Measurements from ENCODE around the gene CTU2. TPM values are rescaled to one million over a fixed set of nuclear protein-coding genes. Genes with fewer than 3 reads are reported as not detected.

The CTU2 gene
- total RNA-seq, 2 experiments from 2014 or later = 29.6 to 36.2 TPM

DNA sequence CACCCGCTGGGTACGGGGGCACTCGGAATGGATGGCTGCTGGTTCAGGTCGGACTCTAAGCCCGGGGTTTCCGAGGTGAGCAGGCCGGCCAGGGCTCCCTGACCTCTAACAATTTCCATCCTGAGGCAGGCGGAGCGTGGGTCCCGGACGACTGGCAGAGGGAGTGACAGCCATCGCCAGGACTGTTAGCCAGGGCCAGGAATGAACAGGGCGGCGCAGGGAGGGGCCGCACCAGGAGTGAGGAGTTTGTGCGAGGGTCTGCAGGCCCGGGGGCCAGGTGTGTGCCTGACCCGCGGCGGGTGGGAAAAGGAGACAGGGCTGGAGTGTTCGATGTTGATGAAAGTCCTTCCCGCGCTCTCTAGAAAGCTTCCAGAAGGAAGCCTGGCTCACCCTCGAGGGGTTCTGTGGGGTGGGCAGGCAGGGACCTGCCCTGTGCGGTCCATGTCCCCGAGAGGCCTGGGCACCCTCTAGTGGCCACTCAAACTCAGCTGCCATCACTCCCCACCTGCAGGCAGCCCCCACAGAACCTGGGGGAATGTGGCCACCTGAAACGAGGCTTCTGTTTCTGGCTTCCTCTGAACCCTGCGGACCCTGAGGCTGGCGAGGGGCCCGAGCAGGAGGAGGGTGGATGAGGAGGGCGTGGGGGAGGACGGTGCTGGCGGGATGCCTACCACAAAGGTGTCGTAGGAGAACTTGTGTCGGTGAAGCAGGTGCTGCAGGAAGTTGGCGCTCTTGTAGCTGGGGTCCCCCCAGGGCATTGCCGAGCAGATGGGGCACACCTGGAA lies 8.3 kb upstream of the CTU2 start:
- Mint-ChIP-seq H3K4me1 (peaks cover 43% of the 10 kb centered on the region), H3K9me3 (ENCODE audit: low read depth) (no peaks in the 10 kb centered on the region), H3K27me3 (no peaks in the 10 kb centered on the region), H3K4me3 (no peak overlapping the region), H3K36me3 (ENCODE audit: low read depth) (peaks cover 27% of the 10 kb centered on the region), H3K27ac (no peak overlapping the region)
- DNase-seq = peak; percentile 48
- CTCF ChIA-PET = no interaction called here
- intact Hi-C loops (cut with DNase I, micrococcal nuclease) = no loop called here
- POLR2A ChIA-PET = no interaction called here
- ATAC-seq = no peak

DNA sequence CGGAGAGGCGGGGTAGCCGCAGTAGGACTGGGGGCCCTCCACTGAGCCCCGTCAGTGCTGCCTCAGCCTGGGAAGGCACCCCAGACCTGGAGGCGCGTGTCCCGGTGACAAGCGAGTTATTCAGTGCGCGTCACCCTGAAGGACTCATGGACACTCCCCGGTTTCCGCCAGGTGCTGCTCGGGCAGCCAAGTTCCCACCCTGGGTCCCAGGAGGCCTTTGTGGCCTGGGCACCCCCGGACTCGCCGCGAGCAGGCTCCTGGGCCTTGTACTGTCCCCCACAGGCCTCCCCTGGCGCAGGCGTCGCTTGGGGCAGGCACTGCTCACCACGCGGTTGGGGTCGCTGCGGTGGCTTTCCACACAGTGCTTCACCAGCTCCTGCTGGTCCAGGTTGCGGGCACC lies 7.7 kb upstream of the CTU2 start:
- DNase-seq = no peak
- ChIA-PET POLR2A (no interaction called here), CTCF (no interaction called here)
- ATAC-seq = no peak
- Mint-ChIP-seq H3K36me3 (ENCODE audit: low read depth) (peaks cover 29% of the 10 kb centered on the region), H3K4me3 (no peak overlapping the region), H3K27me3 (no peaks in the 10 kb centered on the region), H3K9me3 (ENCODE audit: low read depth) (no peaks in the 10 kb centered on the region), H3K4me1 (peaks cover 46% of the 10 kb centered on the region), H3K27ac (no peak overlapping the region)
- intact Hi-C loops (cut with DNase I, micrococcal nuclease) = no loop called here

DNA sequence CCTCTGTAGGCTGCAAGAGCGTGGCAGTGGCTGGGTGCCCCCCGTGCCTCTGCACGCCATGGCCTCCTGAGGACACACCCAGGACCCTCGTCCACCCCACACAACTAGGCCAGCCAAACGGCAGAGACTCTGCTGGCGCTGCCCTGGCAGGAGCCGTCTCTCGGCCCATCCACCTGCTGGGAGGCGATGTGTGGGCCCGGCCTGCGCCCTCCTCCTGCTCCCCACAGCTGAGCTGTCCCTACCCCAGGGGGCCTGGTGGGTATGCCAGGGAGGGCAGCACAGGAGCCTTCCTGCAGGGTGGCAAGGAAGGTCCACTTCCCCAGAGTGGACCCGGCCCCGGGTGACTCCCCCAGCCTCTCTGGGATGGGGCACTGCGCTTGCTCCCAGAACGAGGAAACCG lies 7.1 kb upstream of the CTU2 start:
- H3K4me1 Mint-ChIP-seq = peaks cover 49% of the 10 kb centered on the region
- intact Hi-C loops (cut with DNase I, micrococcal nuclease) = no loop called here
- H3K27me3 Mint-ChIP-seq = no peaks in the 10 kb centered on the region
- ATAC-seq = no peak
- H3K36me3 Mint-ChIP-seq (ENCODE audit: low read depth) = peaks cover 29% of the 10 kb centered on the region
- no peak overlapping the region for H3K27ac Mint-ChIP-seq
- DNase-seq = no peak
- ChIA-PET POLR2A (no interaction called here), CTCF (no interaction called here)
- H3K4me3 Mint-ChIP-seq = no peak overlapping the region
- no peaks in the 10 kb centered on the region for H3K9me3 Mint-ChIP-seq (ENCODE audit: low read depth)

DNA sequence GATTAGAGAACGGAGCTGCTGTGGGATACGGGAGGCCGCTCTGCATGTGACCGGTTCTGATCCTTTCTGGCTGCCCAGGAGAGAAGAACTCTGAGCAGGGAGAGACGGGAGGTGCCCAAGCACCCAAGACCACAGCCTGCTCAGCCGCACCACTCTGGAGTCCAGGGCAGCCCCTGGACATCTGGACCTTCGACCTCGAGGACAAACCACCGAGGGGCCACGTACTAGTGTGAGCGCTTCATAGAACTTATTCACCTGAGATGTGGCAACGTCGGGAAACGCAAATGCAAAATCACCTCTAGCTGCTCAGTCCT lies 6.0 kb upstream of the CTU2 start:
- Mint-ChIP-seq H3K27ac (peak overlapping the region; percentile 97), H3K27me3 (no peaks in the 10 kb centered on the region), H3K4me3 (peak overlapping the region; percentile 92), H3K4me1 (peaks cover 55% of the 10 kb centered on the region), H3K36me3 (ENCODE audit: low read depth) (peaks cover 31% of the 10 kb centered on the region), H3K9me3 (ENCODE audit: low read depth) (no peaks in the 10 kb centered on the region)
- ChIA-PET CTCF (interaction anchor here (1.3 kb wide), 1 partner anchor 15 kb away, joined by 6 read pairs; no protein-coding TSS in a partner anchor), POLR2A (interaction anchor here (0.6 to 2.6 kb wide), 4 partner anchors 13 to 110 kb away, joined by 3 to 7 read pairs (median 3); no protein-coding TSS in a partner anchor)
- DNase-seq = no peak
- intact Hi-C loops (cut with DNase I, micrococcal nuclease) = loop anchor here (2.0 to 5.0 kb wide), 4 partner anchors 13 to 1308 kb away; partner anchors contain the start of genes MAP1LC3B (in 1 of the 2), SNAI3 (in 1 of the 2) and ZFPM1 (in 1 of the 2)
- no peak for ATAC-seq

DNA sequence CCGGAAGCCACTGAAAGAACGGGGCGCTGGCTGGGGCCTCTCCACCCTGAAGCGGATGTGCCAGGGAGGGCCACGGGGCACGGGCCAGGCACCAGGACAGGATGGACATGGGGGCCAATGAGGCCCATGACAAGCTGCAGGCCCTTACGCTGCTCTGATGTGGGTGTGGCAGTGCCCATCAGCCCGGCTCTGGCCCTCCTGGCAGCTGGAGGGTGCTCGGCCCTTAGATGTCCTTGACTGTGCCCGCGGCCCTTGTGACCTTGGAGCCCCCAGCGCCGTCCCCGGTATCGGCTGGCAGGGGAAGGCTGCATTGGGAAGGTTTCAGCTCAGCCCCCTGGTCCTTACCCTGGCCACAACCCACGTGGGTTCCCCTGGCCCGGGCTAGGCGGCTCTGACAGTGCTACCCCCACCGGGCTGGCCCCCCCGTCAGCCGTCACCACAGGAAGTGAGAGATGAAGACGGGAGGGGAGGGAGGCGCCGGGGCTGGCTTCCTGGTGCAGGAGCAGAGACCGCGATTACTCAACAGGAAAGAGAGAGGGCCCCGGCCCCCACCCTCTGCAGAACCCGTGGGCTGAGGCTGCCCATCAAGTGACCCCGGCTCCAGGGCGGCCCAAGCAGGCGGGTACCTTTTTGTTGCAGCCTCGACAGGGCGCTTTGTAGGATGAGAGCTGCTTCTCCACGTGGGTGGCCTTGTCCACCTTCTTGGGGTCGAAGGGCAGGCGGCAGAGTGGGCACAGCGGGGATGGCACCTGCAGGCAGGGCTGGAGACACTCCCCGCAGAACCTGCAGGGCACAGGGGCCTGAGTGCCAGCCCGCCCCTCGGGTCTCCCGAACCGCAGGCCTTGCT lies 5.4 kb upstream of the CTU2 start:
- peak; percentile 98 for DNase-seq
- H3K27me3 Mint-ChIP-seq = no peaks in the 10 kb centered on the region
- ChIA-PET POLR2A (interaction anchor here (0.6 to 2.6 kb wide), 4 partner anchors 14 to 109 kb away, joined by 3 to 7 read pairs (median 3); no protein-coding TSS in a partner anchor), CTCF (interaction anchor here (0.7 to 2.3 kb wide), 4 partner anchors 14 to 75 kb away, joined by 5 to 7 read pairs (median 6); no protein-coding TSS in a partner anchor)
- ATAC-seq = peak; percentile 80
- intact Hi-C loops (cut with DNase I, micrococcal nuclease) = loop anchor here (1.0 to 5.0 kb wide), 10 partner anchors 14 to 1309 kb away; partner anchors contain the start of genes MVD (in 2 of the 2), SNAI3 (in 2 of the 2), CYBA (in 1 of the 2) and MAP1LC3B (in 1 of the 2)
- peaks cover 33% of the 10 kb centered on the region for H3K36me3 Mint-ChIP-seq (ENCODE audit: low read depth)
- no peaks in the 10 kb centered on the region for H3K9me3 Mint-ChIP-seq (ENCODE audit: low read depth)
- H3K27ac Mint-ChIP-seq = peak overlapping the region; percentile 97
- peak overlapping the region; percentile 92 for H3K4me3 Mint-ChIP-seq
- peaks cover 55% of the 10 kb centered on the region for H3K4me1 Mint-ChIP-seq

DNA sequence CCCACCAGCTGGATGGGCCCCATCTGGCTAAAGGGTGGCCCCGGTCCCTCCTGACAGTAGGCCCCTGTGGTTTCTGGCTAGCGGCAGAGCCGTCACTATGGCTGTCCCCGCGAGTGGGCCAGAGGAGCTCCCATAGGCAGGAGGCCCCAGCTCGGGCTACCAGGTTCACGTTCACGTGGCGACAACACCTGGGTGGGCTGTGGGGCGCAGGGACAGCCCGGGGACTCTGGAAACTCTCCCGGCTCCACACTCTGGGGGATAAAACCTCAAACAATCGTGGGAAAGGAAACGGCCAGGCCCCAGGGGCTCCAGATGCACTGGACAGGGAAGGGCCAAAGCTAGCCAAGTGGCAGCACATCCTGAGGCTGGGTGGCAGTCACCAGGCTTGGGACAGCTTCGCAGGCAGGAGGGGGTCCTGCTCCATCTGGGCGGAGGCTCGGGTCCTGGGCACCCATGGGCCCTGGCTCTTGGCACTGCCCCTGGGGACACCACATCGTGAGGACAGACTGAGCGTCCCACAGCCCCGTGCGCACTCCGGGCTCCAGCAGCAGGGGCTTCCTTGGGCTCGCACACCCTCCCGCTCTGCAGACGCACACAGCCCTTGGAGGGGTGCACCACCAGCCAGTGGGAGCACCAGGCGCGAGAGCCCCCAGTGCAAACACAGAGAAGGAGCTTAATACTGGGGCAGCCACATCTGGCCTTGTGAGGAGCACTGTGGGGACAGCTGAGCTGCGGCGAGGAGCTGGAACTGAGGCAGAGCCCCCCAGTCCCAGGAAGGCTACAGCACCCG lies 4.5 kb upstream of the CTU2 start:
- H3K4me1 Mint-ChIP-seq = peaks cover 55% of the 10 kb centered on the region
- H3K4me3 Mint-ChIP-seq = peak overlapping the region; percentile 92
- H3K27me3 Mint-ChIP-seq = no peaks in the 10 kb centered on the region
- ATAC-seq (no peak), DNase-seq (peak; percentile 46)
- POLR2A ChIA-PET = interaction anchor here (0.9 to 2.6 kb wide), 2 partner anchors 14 to 111 kb away, joined by 4 to 7 read pairs; no protein-coding TSS in a partner anchor
- H3K36me3 Mint-ChIP-seq (ENCODE audit: low read depth) = peaks cover 33% of the 10 kb centered on the region
- intact Hi-C loops (cut with DNase I, micrococcal nuclease) = loop anchor here (1.0 to 5.0 kb wide), 12 partner anchors 15 to 1309 kb away; partner anchors contain the start of genes CYBA (in 2 of the 2), MVD (in 2 of the 2), SNAI3 (in 2 of the 2) and BANP (in 1 of the 2)
- no peaks in the 10 kb centered on the region for H3K9me3 Mint-ChIP-seq (ENCODE audit: low read depth)
- CTCF ChIA-PET = interaction anchor here (0.9 to 2.3 kb wide), 6 partner anchors 15 to 257 kb away, joined by 3 to 7 read pairs (median 4); no protein-coding TSS in a partner anchor
- H3K27ac Mint-ChIP-seq = peak overlapping the region; percentile 97

DNA sequence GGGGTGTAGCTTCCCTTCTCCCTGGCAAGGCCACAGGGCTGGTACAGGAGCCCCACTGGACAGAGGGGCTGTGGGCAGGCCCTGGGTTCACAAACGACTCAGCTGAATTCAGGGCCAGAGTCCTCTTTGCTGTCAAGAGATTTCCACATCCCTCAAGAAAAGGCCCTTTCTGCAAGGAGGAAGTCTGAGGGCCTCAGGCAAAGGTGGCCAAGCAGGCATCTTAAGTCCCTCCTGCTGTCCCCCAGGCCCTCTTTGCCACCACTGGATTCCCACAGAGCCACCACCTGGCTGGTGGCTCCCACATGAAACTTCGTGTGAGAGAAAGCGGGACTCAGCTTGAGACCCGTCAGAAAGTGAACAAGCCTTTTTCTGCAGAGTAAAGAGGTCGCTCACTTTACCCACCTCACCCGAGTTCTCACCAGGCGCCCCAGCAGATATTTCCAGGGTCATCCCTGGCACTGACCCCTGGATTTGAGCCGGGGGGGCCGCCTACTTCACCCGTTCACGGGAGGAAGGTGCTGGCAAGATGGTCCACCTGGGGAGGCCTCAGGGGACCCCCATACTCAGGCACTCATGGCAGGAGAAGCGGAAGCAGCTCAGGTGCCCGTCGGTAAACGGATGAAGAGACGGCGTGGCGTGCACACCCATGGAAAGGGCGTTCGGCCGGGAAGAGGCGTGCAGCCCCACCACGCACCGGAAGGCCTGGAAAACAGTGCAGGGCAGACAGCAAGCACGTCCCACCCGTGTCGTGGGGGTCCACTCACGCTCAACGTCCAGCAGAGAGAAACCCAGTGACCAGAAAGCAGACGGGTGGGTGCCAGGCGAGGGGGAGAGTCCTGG lies 3.7 kb upstream of the CTU2 start:
- Mint-ChIP-seq H3K27ac (peak overlapping the region; percentile 97), H3K27me3 (no peaks in the 10 kb centered on the region), H3K4me1 (peaks cover 62% of the 10 kb centered on the region), H3K9me3 (ENCODE audit: low read depth) (no peaks in the 10 kb centered on the region), H3K36me3 (ENCODE audit: low read depth) (peaks cover 31% of the 10 kb centered on the region), H3K4me3 (peak overlapping the region; percentile 92)
- POLR2A ChIA-PET = interaction anchor here (0.9 to 2.6 kb wide), 2 partner anchors 15 to 110 kb away, joined by 4 to 7 read pairs; no protein-coding TSS in a partner anchor
- intact Hi-C loops (cut with DNase I, micrococcal nuclease) = loop anchor here (2.0 to 5.0 kb wide), 3 partner anchors 52 to 1310 kb away; partner anchors contain the start of genes BANP (in 1 of the 2), CYBA (in 1 of the 2) and MAP1LC3B (in 1 of the 2)
- CTCF ChIA-PET = interaction anchor here (0.9 to 2.3 kb wide), 6 partner anchors 15 to 258 kb away, joined by 3 to 7 read pairs (median 4); no protein-coding TSS in a partner anchor
- ATAC-seq (no peak), DNase-seq (peak; percentile 41)

DNA sequence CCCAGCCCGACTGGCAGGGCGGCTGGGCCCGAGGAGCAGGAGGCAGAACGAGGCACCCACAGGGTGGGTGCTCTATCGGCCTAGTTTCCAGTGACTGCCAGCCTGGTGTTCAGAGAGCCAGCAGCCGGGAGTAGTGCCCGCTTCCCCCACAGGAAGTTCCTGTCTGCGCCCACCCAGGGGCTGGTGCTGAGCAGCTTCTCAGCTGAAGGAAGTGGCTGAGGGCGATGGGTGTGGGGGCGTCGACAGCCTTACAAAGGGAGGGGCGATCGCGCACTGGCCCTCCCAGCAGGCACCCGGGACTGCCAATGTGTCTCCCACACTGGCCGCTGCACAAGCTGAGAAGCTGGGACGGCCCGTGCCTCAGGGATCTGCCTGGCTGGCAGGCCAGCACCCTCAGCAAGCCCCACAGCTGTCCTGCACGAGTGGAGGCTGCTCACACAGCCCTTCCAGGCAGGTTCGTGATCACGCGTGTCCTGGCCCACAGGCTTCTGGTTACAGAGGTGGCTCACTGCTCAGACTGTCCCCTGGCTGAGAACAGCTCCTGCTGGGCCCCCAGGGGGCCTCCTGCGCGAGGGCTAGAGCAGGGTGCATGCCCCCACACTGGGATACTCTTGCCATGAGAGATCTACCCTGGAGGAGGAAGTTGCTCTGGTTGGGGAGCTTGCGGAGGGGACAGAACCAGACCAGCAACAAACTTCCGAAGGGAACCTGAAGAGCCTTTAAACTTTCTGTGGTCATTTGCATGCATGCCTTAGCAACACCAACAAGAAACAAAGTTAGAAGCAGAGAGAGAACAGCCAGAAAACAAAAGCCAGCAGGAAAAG lies 2.6 kb upstream of the CTU2 start:
- peaks cover 59% of the 10 kb centered on the region for H3K4me1 Mint-ChIP-seq

DNA sequence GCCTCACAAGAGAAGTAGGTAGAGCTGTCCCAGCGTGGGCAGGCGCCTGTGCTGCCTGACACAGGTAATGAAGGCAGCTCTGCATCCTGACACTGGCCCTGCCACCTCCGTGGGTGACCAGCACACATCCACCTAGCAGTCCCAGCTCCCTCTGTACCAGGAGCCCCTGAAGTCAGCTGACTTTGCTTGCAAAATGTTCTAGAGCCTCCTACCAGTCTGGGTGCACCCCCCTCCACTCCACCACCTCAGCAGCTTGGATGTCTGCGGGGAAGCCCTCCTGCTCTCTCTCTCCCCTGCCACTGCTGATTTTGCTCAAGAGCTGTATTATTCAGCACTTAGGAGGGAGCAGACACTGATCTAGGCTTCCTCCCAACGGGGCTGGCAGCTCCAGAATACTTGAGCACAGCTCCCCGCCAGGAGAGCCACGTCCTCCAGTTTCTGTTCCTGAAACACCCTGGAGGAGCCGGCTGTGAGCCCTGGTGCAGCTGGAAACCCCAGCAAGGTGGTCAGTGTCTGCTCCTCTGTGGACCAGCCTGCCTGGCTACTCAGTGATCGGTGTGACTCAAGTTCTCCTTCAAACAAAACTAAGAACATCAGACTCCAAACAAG lies 1.1 kb upstream of the CTU2 start:
- intact Hi-C loops (cut with DNase I, micrococcal nuclease) = loop anchor here in 1 of 2 experiments (2.0 kb wide), 1 partner anchor 80 kb away; the partner anchor contains the start of gene PIEZO1
- Mint-ChIP-seq H3K4me3 (peak overlapping the region; percentile 92), H3K27ac (peak overlapping the region; percentile 92), H3K4me1 (peaks cover 50% of the 10 kb centered on the region), H3K36me3 (ENCODE audit: low read depth) (peaks cover 15% of the 10 kb centered on the region), H3K9me3 (ENCODE audit: low read depth) (no peaks in the 10 kb centered on the region), H3K27me3 (no peaks in the 10 kb centered on the region)
- ChIA-PET CTCF (interaction anchor here (0.6 to 2.1 kb wide), 3 partner anchors 22 to 813 kb away, joined by 3 to 6 read pairs (median 3); no protein-coding TSS in a partner anchor), POLR2A (interaction anchor here (0.6 to 1.6 kb wide), 7 partner anchors 18 to 135 kb away, joined by 3 to 9 read pairs (median 4); partner anchors contain the start of genes MVD and ZC3H18)
- ATAC-seq (no peak), DNase-seq (peak; percentile 61)

More for the DNA sequence above, 2.6 kb upstream of the CTU2 start:
- peak; percentile 87 for DNase-seq
- peak; percentile 31 for ATAC-seq
- Mint-ChIP-seq H3K27me3 (no peaks in the 10 kb centered on the region), H3K36me3 (ENCODE audit: low read depth) (peaks cover 22% of the 10 kb centered on the region), H3K27ac (peak overlapping the region; percentile 97), H3K4me3 (peak overlapping the region; percentile 92), H3K9me3 (ENCODE audit: low read depth) (no peaks in the 10 kb centered on the region)
- intact Hi-C loops (cut with DNase I, micrococcal nuclease) = loop anchor here (2.0 to 5.0 kb wide), 4 partner anchors 53 to 1311 kb away; partner anchors contain the start of genes BANP (in 1 of the 2), CYBA (in 1 of the 2), MAP1LC3B (in 1 of the 2) and PIEZO1 (in 1 of the 2)
- ChIA-PET CTCF (interaction anchor here (0.6 to 2.3 kb wide), 4 partner anchors 19 to 915 kb away, joined by 3 to 7 read pairs (median 4); no protein-coding TSS in a partner anchor), POLR2A (no interaction called here)
